Ovary (tissue), 3 donors: ENCODE results near the gene USP6.
A peak's percentile ranks its signal among the peaks of the same experiment; 100 is the strongest.

Source experiments
- POLR2A ChIP-seq: fragments of 450-650 bp; IDR thresholded peaks from one replicate; pipeline ENCODE4 v1.6.1; 2017; ENCODE audit warnings: antibody characterized with exemption, mild to moderate bottlenecking, moderate library complexity
- TF ChIP-seq, protein P1 (sequence below), 3 donors: fragments of 450-650 bp in 2 of 3; fragments of 200-600 bp in 1 of 3; IDR thresholded peaks; one replicate each; pipeline versions ENCODE4 v1.5.1 to v1.8.0; 2016 to 2022; ENCODE audit warnings: antibody characterized with exemption in 3 of 3, mild to moderate bottlenecking in 1 of 3
- donor health status: DM: no; HTN: no; CAD: no.

DNA sequence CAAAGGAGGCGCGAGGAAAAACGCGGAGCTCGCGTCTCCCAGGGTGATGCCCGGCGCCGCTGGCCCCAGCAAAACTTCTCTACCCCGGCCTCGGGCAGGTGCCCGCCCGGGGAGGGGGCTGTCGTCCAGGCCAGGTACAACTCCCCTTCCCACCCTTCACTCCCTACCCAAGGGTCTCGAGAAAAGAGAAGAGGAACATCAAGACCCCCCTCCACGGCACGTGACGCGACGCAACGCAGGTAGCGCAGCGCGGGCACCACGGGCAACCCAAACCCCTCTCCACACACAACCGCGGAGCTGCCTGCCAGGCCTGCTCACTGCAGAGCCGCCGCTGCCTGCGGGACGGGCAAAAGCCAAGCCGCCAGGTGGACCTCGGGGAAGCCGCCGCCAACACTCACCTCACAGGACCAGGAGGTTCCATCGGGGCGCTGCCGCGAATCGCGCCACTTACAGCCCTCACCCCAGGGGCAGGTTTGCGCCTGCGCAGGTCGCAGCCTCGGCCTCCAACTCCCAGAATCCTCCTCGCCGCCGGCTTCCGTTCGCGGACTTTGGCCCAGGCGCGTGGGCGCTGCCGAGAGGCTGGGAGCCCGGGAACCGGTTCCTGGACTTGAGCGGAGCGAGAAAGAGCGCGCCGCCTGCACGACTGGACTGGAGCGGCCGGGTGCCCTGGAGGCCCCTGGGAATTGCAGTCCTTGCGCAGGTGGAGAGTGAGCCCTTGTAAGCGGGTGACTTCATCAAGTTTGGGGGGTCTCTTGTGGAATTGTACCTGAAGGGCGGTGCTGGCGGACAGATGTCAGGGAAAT is 4.2 kb upstream of the USP6 start, which contains the start of gene ZNF232:
- TF ChIP-seq, protein P1, sequence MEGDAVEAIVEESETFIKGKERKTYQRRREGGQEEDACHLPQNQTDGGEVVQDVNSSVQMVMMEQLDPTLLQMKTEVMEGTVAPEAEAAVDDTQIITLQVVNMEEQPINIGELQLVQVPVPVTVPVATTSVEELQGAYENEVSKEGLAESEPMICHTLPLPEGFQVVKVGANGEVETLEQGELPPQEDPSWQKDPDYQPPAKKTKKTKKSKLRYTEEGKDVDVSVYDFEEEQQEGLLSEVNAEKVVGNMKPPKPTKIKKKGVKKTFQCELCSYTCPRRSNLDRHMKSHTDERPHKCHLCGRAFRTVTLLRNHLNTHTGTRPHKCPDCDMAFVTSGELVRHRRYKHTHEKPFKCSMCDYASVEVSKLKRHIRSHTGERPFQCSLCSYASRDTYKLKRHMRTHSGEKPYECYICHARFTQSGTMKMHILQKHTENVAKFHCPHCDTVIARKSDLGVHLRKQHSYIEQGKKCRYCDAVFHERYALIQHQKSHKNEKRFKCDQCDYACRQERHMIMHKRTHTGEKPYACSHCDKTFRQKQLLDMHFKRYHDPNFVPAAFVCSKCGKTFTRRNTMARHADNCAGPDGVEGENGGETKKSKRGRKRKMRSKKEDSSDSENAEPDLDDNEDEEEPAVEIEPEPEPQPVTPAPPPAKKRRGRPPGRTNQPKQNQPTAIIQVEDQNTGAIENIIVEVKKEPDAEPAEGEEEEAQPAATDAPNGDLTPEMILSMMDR (IDR thresholded peaks at IDR 0.05), result no peak
- TF ChIP-seq POLR2A, result peak; percentile 45
